ENCODE measurements around the gene HLA-DRB1.
"Not testable (repeated sequence)": the region's sequence is repeated elsewhere in the genome, so short reads cannot be mapped to it uniquely, and the experiment has no call there.

Gene HLA-DRB1

GRCh38 chr6:32609731-32610640, 20.3 kb upstream of the HLA-DRB1 start:
- FAIRE-seq, result peak; percentile 88
- DNase-seq (ENCODE audit: low spot score), result peak; percentile 78

GRCh38 chr6:32609391-32609730, 19.7 kb upstream of the HLA-DRB1 start:
- FAIRE-seq (no peak), DNase-seq (ENCODE audit: low spot score) (no peak)

GRCh38 chr6:32608362-32608761, 18.7 kb upstream of the HLA-DRB1 start:
- FAIRE-seq, result no peak

GRCh38 chr6:32607988-32608298, 18.3 kb upstream of the HLA-DRB1 start:
- DNase-seq (ENCODE audit: low spot score) (no peak), FAIRE-seq (no peak)

More at GRCh38 chr6:32608362-32608761, 18.7 kb upstream of the HLA-DRB1 start:
- no peak for DNase-seq (ENCODE audit: low spot score)

- FAIRE-seq (no peak), DNase-seq (ENCODE audit: low spot score) (no peak)
These were observed 17.8 kb upstream of the HLA-DRB1 start for GRCh38 chr6:32607263-32607987.

- DNase-seq (ENCODE audit: low spot score), result no peak
- no peak for FAIRE-seq
These were observed 14.8 kb upstream of the HLA-DRB1 start for GRCh38 chr6:32604434-32604877.

- DNase-seq (ENCODE audit: low spot score) (no peak), FAIRE-seq (no peak)
These were observed 14.2 kb upstream of the HLA-DRB1 start for GRCh38 chr6:32603888-32604287.

- DNase-seq (ENCODE audit: low spot score) (no peak), FAIRE-seq (no peak)
These were observed 13.6 kb upstream of the HLA-DRB1 start for GRCh38 chr6:32603222-32603621.

GRCh38 chr6:32602383-32602782, 12.7 kb upstream of the HLA-DRB1 start:
- FAIRE-seq, result no peak
- DNase-seq (ENCODE audit: low spot score), result no peak

- FAIRE-seq (no peak), DNase-seq (ENCODE audit: low spot score) (no peak)
These were observed 7.4 kb upstream of the HLA-DRB1 start for GRCh38 chr6:32597024-32597423.

GRCh38 chr6:32590713-32591112, 1.1 kb upstream of the HLA-DRB1 start:
- DNase-seq (ENCODE audit: low spot score); FAIRE-seq: not testable (repeated sequence)

- FAIRE-seq, result no peak
- no peak for DNase-seq (ENCODE audit: low spot score)
These were observed 1.5 kb downstream of the HLA-DRB1 start for GRCh38 chr6:32588156-32588555.

GRCh38 chr6:32583527-32583898, 6.1 kb downstream of the HLA-DRB1 start:
- DNase-seq (ENCODE audit: low spot score) (no peak), FAIRE-seq (no peak)

- no peak for DNase-seq (ENCODE audit: low spot score)
- no peak for FAIRE-seq
These were observed 8.1 kb downstream of the HLA-DRB1 start for GRCh38 chr6:32581315-32582095.

GRCh38 chr6:32580593-32580992, 9.1 kb downstream of the HLA-DRB1 start:
- FAIRE-seq (no peak), DNase-seq (ENCODE audit: low spot score) (no peak)

- DNase-seq (ENCODE audit: low spot score) (no peak), FAIRE-seq (no peak)
These were observed 10.7 kb downstream of the HLA-DRB1 start for GRCh38 chr6:32578962-32579361.

- DNase-seq (ENCODE audit: low spot score); FAIRE-seq: not testable (repeated sequence)
These were observed 12.2 kb downstream of the HLA-DRB1 start for GRCh38 chr6:32577493-32577892.

GRCh38 chr6:32576250-32576649, 13.4 kb downstream of the HLA-DRB1 start:
- DNase-seq (ENCODE audit: low spot score) (no peak), FAIRE-seq (no peak)

GRCh38 chr6:32570363-32570905, 19.2 kb downstream of the HLA-DRB1 start:
- DNase-seq (ENCODE audit: low spot score) (no peak), FAIRE-seq (no peak)

GRCh38 chr6:32568561-32568960, 21.1 kb downstream of the HLA-DRB1 start:
- no peak for FAIRE-seq
- DNase-seq (ENCODE audit: low spot score), result no peak

GRCh38 chr6:32566957-32567356, 22.7 kb downstream of the HLA-DRB1 start:
- FAIRE-seq, result no peak

GRCh38 chr6:32565511-32565910, 24.1 kb downstream of the HLA-DRB1 start:
- DNase-seq (ENCODE audit: low spot score) (no peak), FAIRE-seq (no peak)

More at GRCh38 chr6:32566957-32567356, 22.7 kb downstream of the HLA-DRB1 start:
- DNase-seq (ENCODE audit: low spot score), result no peak

All from urothelium cell line (cell line).